Right ventricle myocardium superior (tissue), 1 donor: ENCODE results near the gene EIF1AX. TPM values are rescaled to one million over a fixed set of nuclear protein-coding genes. Genes with fewer than 3 reads are reported as not detected.
"Not testable (repeated sequence)": the region's sequence is repeated elsewhere in the genome, so short reads cannot be mapped to it uniquely, and the experiment has no call there.

Experiments
- ATAC-seq: fragments of 200-7000 bp; cut with Tn5 transposase; one replicate; pipeline ENCODE4 v1.9.1; 2020; ENCODE audit warnings: mild to moderate bottlenecking; ENCODE audit not compliant: poor library complexity
- DNase-seq: peaks from one replicate; pipeline ENCODE4 v3.0.0-alpha.2; 2020
- intact Hi-C: fragments of 100-400 bp; cut with DNase I; formaldehyde crosslinking; loops from one replicate; pipeline ENCODE4 v1.11.2; 2022
- total RNA-seq: library from RNA; stranded (reverse); fragmentation: NEBNext Ultra II Directional; extraction: Animal tissue kit (Norgen Biotek cat#: 25700); gene quantifications from one replicate; pipeline ENCODE4 v1.2.1, GENCODE V29; 2021
- donor health status: DM: no; HTN: yes; CAD: no; lungs with severe emphysema.

EIF1AX gene
- total RNA-seq, 1 donor from 2014 or later = 58.3 TPM

DNA sequence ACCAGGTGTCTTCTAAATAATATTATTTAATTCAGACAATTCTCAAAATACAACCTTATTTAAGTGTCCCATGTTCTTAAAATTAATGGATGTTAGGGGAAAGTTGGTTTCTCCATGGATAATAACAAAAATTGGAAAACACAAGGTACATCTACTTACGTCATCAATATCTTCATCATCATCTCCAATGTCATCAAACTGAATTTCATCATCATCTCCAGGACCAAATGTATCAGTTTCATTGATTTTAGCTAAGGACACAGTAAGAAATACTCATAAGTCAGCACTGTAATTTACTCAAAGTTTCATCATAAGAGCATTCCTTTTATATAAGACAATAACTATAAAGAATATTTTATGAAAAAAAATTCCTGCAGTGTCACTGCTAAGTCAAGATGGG, 11.3 kb downstream of the EIF1AX start:
- intact Hi-C loops = no loop called here
- ATAC-seq (no peak), DNase-seq (no peak)

DNA sequence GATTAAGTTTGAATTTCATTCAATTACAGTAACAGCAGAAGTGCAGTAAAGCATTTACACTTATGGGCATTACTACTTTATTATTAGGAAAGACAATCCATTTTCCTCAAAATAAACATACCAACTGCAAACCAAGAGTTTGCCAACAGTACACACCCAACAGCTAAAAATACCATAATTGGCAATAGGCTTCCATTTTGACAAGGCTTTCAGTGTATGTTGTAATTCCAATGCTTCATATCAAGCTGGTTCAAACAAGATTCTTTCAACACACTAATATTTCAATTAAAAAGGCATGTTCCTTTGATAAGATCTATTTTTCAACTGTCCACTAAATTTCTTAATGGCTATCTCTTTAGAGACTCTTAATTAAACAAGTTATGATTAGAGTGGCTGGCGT, 12.1 kb downstream of the EIF1AX start:
- no peak for DNase-seq
- no peak for ATAC-seq
- intact Hi-C loops = no loop called here

DNA sequence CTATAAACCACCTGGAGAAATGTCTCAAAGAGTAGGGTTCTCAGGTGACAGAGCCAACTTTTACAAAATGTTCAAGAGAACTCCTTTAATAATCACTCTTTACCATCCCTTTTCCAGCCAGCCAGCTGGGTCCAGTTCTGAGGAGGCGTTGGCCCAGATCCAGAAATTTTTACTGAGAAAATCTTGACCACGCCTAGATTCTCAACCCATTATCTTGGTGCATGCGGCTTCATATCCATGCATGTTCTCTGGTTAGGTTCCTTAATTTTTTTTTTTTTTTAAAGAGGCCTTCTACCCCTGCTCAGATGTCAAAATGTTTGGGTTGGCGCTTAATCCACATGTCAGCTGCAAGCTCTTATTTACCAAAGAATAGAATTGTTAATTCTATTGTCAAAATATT, 13.0 kb downstream of the EIF1AX start:
- intact Hi-C loops = no loop called here
- ATAC-seq (no peak), DNase-seq (no peak)

DNA sequence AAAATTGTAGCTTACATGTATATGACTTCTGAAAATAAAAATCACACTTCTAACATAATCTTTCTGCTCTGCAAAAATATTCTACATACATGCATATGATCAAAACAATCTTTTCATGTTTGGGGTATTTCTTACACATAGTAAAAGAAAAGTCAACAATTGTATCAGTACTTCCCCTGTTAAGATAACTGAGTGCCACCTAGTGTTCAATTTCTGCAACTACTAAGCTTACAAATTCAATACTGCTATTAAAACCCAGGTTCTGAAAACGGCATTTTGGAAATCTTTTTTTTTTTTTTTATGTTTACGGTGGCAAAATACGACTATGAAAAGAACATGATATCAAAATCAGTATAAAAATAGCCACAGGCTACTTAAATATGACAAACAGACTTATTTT, 14.2 kb downstream of the EIF1AX start:
- intact Hi-C loops, DNase-seq: not testable (repeated sequence)
- ATAC-seq = peak; percentile 72

DNA sequence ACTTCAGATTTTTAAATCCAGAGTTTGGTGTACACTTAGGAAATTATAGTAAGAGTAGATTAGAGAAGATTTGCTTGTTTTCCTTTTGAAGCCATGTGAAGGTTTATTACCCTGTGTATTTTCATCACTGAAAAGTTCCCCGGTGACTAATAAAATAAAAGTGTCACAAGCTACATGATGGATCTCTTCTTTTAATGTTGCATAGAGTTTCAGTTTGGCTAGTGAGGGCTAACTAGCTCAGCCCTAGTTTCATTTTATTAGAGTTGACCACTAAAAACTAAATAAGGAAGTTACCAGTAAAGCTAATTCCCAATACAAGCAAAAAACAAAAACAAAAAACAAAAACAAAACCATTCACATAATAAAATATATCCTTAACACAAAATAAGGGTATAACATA, 14.8 kb downstream of the EIF1AX start:
- ATAC-seq, DNase-seq, intact Hi-C loops: not testable (repeated sequence)

DNA sequence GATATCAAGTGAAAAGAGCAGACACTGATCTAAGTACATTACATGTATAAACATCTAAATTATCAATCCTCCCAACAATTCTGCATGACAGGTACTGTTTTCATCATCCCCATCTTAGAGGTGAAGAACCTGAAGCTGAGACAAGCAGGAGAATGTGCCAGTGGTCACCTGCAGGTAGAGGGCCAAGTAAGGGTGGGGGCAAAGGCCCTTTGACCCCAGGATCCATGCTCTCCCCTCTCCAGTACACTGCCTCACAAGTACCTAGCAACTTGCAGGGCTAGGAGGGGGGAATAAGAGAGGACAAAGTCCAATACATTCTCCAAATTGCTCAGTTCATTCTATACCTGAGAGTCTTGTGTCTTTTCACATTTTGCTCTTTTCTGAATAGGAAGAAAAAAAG, 16.7 kb downstream of the EIF1AX start:
- intact Hi-C loops = no loop called here
- ATAC-seq = no peak
- DNase-seq = no peak

DNA sequence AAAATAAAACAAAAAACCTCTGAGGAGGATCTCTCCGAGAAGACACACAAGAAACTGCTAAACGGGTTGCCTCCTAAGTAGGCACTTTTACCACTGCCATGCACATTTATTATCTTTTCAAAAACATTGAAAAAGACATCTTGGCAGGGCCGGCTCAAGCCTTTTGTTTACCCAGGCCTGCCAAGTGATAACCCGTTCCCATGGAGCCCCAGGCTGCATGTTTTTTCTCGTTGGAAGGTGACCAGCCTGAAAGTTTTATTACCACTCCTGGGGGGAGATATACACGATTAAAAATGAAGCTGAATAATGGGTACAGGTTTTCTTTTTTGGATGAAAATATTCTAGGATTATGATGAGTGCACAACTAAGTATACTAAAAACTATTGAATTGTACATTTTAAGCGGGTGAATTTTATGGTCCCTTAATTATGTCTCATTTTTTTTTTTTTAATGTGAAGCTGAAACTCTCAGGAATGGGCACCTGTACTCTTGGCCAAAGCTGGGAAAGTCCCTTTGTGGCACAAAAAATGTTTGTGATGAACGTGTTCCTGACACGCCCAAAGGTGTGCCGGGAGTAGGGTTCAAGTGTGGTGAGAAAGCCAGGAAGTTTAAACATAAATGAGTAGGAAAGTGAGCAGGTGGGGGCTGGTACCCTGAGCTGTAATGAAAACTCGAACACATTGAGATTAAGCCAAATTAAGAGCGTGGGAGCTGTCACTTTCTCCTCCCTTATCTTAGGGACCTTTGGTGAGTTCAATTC, 23.4 kb downstream of the EIF1AX start:
- DNase-seq (no peak), ATAC-seq (no peak)
- intact Hi-C loops = no loop called here

DNA sequence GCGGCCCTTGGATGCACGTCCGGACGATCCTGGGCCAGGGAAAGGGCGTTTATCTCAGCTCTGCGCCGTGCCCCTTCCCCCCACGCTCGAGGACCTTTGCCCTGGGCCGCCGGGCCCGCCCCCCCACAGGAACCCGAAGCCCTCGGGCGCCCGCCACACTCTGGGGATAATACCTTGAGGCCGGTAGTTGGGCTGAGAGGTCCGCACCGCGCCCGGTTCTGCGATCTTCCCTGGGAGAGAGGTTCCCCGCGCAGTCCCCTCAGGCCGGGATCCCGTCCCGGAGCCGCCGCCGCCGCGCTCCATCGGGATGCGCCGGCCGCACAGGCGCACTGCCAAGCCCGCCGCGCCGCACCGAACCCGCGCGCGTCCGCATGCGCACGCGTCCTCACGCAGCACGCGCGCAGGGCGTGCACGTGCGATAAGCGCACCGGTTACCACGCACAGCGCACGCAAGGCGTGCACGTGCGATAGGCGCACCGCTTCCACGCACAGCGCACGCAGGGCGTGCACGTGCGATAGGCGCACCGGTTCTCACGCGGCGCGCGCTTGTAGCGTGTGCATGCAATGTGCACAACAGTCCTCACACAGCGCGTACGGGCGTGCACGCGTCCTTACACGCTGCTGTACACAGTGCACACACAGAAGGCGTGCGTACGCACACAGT, 24.9 kb downstream of the EIF1AX start, which contains the start of gene MAP7D2:
Gene MAP7D2, minus strand, starts transcription at position 331 of the 664 bp plus-strand sequence. Its CDS starts 28 bp downstream, at position 303.
- ATAC-seq (peak; percentile 34), DNase-seq (no peak)
- intact Hi-C loops = no loop called here

DNA sequence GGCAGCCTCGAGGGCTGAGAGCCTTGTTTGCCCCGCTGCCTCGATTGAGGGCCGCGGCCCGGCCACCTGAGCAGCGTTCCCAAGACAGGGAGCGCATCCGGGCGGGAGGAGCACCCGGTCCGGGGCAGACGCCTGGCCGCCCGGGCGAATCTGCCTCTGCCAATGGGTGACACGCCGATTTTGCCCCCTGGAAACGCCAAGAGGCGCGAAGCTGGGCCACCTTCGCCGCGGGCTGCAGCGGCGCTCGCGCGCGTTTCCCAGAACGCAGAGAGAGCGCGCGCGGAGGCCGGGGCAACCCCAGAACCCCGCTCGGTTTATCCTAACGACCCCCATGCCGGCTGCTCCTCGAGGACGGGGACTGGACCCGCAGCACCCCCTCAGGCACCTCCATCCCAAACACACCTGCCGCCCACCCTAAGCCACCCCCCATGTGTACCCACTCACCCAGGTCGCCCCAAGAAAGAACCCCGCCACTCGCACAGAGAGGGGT, 25.5 kb downstream of the EIF1AX start:
- DNase-seq (no peak), ATAC-seq (no peak)
- intact Hi-C loops = no loop called here

DNA sequence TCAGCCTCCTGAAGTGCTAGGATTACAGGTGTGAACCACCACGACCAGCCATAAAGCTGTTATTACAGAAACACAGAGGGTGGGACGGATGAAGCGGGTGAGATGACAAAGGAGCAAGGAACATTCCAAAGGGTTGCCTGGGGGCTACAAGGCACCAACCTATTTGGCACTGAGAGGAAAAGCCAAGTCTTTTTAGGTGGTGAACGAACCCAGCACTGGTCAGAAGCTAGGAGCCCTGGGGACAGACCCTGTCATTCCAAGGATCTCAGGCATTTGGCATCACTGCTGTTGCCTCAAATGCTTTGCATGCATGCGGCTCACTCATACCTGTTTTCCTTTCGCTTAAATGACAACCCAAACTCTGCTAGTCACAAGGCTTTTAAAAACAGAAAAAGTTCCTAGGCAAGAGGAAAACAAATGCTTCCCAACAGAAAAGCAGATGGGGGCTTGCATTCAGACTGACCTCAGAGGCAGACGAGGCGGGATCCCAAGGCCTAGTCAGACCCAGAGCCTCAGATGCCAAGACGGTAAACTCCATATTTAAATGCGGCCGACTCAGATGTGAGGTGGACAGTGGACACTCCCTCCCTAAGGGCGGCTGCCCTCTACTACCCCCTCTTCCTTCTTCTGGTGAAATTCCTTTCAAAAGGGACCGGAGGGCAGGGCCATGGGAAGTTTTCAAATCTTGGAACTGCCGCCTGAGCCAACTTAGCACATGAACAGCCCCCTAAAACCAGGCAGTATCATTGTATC, 29.4 kb downstream of the EIF1AX start:
- intact Hi-C loops = no loop called here
- ATAC-seq (no peak), DNase-seq (no peak)

DNA sequence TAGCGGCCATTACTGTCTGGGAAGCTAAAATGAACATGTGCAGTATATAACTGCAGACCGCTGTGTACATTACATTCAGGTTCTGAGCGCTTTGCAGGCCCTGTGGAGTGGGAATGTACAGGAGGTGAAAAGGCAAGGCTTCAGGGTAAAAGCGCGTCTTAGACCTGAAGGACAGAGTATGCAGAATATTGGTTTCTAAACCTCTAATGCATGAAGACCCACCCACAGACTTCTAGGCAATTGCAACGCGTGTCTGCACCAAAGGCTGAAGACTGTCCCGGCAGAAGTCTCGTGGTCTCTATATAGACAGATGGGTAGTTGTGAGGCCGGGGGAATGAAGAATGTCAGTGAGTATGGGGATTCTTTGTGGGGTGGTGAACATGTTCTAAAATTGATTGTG, 30.4 kb downstream of the EIF1AX start:
- DNase-seq (no peak), ATAC-seq (no peak)
- intact Hi-C loops = no loop called here

DNA sequence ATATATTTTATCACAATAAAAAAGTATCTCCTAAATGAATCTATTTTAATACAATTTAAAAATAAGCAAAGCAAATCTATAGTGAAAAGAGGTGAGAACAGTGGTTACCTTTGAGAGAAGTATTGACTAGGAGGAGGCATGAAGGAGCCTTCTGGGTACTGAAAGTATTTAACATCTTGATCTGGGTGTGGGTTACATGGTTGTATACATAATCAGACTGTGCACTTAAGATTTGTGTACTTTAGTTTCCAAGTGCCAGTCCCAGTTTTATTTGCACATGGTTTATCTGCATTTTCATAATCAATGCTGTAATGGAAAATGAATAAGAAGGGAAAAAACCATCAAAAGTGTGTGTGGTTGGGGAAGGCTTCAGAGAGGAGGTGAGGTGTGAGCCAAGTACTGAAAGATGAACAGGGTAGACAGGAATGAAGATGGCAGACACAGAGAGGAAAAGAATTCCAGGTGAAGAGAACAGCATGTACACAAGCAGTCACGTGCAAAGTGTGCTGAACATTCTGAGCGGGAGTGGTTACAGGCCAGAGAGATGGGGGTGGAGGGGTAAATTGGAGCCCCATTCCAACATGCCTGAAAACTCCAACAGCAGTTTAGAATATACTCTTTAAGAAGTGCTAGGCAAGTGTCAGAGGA, 39.6 kb downstream of the EIF1AX start:
- intact Hi-C loops = no loop called here
- no peak for ATAC-seq
- DNase-seq = no peak

DNA sequence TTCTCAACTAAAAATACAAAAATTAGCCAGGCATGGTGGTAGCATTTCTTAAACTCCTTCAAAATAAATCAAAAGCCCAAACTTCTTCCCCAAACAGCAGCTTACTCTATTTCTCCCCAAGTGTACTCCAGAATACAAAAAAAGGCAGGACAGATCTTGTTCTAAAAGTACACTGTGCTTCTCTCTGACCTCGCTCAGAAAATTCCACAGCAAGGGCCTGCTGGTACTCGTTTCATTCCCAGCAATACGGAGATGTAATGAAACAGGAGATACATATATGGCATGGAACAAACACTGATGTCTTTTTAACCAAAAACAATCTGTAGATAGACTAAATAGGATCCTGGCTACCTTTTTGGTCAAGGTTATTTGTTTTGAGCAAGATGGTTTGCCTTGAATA, 50.1 kb downstream of the EIF1AX start:
- ATAC-seq = no peak
- intact Hi-C loops = no loop called here
- DNase-seq = no peak

DNA sequence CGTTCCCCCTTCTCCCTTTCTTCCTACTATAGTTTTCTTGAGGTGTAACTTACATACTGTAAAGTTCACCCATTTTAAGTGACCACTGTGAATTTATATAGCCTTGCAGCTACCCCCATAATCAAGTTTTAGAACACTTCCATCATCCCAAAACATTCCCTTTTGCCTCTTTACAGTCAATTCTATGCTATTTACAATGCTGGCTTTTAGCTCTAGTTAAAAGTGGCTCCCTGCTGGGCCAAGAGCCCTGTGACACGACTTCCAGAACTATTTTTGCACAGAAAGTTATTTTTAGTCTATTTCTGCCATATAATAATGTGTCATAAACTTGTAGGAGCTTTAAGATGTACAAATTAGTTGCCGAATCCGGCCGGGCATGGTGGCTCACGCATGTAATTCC, 51.8 kb downstream of the EIF1AX start:
- intact Hi-C loops = no loop called here
- ATAC-seq (no peak), DNase-seq (no peak)

DNA sequence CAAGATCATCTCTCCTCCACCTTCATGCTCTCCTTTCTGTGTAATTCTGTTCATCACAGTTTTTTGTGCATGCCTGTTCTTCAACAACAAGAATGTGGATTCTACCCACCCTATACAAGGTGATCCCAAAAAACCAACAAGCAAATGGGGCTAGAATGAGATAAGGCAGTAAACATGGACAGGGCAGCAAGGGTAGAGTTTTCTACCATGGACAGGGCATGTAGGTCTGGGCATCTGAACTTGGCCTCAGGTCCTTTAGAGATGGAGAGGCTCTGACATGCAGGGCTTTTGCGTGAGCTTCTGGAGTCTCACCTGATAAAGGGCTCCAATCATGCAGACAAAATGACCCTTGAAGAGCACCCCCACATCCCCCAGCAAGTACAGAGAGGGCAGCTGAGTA, 61.4 kb downstream of the EIF1AX start:
- intact Hi-C loops = no loop called here
- ATAC-seq = no peak
- no peak for DNase-seq
